Loucy (cell line): ENCODE results near the gene SMC6.

ENCODE experiments used
- EZH2phosphoT487 ChIP-seq: fragments of 200-600 bp; IDR thresholded peaks from 2 replicates; pipeline ENCODE4 v1.6.1; 2018; ENCODE audit warnings: antibody characterized with exemption, mild to moderate bottlenecking, moderate library complexity, borderline replicate concordance
- TF ChIP-seq, protein P1 (sequence below): fragments of 200-600 bp; sonication (generic); conservative IDR thresholded peaks from 2 replicates; pipeline ENCODE4 v1.5.1; 2014; ENCODE audit warnings: mild to moderate bottlenecking, antibody characterized with exemption, low read length

DNA sequence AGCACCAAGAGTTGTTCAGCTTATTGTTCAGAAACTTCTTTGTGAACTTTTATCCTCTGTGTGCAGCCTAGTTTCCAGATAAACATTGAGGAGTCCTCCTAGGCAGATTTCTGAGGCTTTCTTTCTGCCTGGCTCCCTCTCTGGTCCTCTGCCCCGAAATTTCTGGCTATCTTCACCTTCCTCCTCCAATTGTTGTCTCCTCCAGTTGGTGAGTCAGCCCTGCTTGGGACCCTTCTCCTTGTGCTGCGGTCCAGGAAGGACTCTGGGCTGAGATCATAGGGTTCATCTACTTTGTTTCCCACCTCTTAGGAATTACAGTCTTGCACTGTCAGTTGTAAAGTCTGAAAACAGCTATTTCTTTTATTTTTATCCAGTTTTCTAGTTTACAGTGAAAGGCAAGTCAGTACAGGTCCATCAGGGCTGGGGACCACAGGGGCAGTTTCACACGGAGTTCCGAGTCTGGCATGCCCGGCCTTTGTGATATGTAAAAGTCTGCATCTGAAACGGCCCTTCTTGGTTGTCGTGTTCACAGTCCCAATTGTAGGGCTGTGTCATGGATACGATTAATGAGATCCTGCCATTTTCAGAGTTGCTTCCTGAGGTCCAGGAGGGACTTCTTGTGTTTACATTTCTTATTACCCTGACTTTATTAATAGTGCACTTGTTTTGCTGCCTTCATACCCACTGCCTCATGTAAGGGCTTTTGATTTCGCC lies 100.8 kb downstream of the SMC6 start:
- TF ChIP-seq, protein P1, sequence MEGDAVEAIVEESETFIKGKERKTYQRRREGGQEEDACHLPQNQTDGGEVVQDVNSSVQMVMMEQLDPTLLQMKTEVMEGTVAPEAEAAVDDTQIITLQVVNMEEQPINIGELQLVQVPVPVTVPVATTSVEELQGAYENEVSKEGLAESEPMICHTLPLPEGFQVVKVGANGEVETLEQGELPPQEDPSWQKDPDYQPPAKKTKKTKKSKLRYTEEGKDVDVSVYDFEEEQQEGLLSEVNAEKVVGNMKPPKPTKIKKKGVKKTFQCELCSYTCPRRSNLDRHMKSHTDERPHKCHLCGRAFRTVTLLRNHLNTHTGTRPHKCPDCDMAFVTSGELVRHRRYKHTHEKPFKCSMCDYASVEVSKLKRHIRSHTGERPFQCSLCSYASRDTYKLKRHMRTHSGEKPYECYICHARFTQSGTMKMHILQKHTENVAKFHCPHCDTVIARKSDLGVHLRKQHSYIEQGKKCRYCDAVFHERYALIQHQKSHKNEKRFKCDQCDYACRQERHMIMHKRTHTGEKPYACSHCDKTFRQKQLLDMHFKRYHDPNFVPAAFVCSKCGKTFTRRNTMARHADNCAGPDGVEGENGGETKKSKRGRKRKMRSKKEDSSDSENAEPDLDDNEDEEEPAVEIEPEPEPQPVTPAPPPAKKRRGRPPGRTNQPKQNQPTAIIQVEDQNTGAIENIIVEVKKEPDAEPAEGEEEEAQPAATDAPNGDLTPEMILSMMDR, result no peak
- no peak for TF ChIP-seq EZH2phosphoT487
